OCI-LY1 (cell line): Measurements from ENCODE around the gene SLC35F3.

ENCODE experiments used
- H2AFZ ChIP-seq: fragments of 200-600 bp; sonication (generic), shearing (Covaris generic); 2 replicates; pipeline ENCODE4 v1.6.0; 2014; ENCODE audit warnings: antibody characterized with exemption, mild to moderate bottlenecking, low read length
- H3F3A ChIP-seq: fragments of 200-600 bp; sonication (generic), shearing (Covaris generic); 2 replicates; pipeline ENCODE4 v1.6.0; 2014; ENCODE audit warnings: mild to moderate bottlenecking, antibody characterized with exemption, low read length, moderate library complexity; ENCODE audit not compliant: insufficient read depth
- H3K27ac ChIP-seq: fragments of 200-600 bp; sonication (generic); 2 replicates; pipeline ENCODE4 v1.5.1; 2014; ENCODE audit warnings: low read length, mixed run types, mild to moderate bottlenecking, low read depth; ENCODE audit not compliant: poor library complexity, severe bottlenecking
- H3K27me3 ChIP-seq: fragments of 200-600 bp; sonication (generic); 2 replicates; pipeline ENCODE4 v1.6.0; 2014; ENCODE audit warnings: antibody characterized with exemption, mild to moderate bottlenecking, low read length, moderate library complexity; ENCODE audit not compliant: insufficient read depth
- H3K36me3 ChIP-seq: fragments of 200-600 bp; sonication (generic); 2 replicates; pipeline ENCODE4 v1.6.1; 2014; ENCODE audit warnings: mild to moderate bottlenecking, antibody characterized with exemption, low read length, moderate library complexity, mixed read lengths; ENCODE audit not compliant: insufficient read depth
- H3K4me1 ChIP-seq: fragments of 200-600 bp; sonication (generic); 2 replicates; pipeline ENCODE4 v1.5.1; 2014; ENCODE audit warnings: mild to moderate bottlenecking, low read length, moderate library complexity; ENCODE audit not compliant: insufficient read depth, severe bottlenecking
- H3K4me2 ChIP-seq: fragments of 200-600 bp; sonication (generic), shearing (Covaris generic); 2 replicates; pipeline ENCODE4 v1.6.1; 2014; ENCODE audit warnings: low read length
- H3K4me3 ChIP-seq: fragments of 200-600 bp; sonication (generic); 2 replicates; pipeline ENCODE4 v1.5.1; 2014; ENCODE audit warnings: low read length, low read depth, mild to moderate bottlenecking, mixed read lengths; ENCODE audit not compliant: poor library complexity, severe bottlenecking
- H3K79me2 ChIP-seq: fragments of 200-600 bp; shearing (Covaris generic); 2 replicates; pipeline ENCODE4 v1.6.1; 2016; ENCODE audit warnings: mixed run types, low read length, mixed read lengths; ENCODE audit not compliant: insufficient read depth
- H3K9ac ChIP-seq: fragments of 200-600 bp; sonication (generic), shearing (Covaris generic); 2 replicates; pipeline ENCODE4 v1.6.1; 2014; ENCODE audit warnings: mild to moderate bottlenecking, low read length, mixed read lengths
- H3K9me2 ChIP-seq: fragments of 200-600 bp; sonication (generic), shearing (Covaris generic); 2 replicates; pipeline ENCODE4 v1.6.1; 2014; ENCODE audit warnings: low read depth, mild to moderate bottlenecking, low read length, mixed read lengths
- H3K9me3 ChIP-seq: fragments of 200-600 bp; shearing (Covaris generic); 2 replicates; pipeline ENCODE4 v1.6.1; 2014; ENCODE audit warnings: low read length, mixed read lengths
- H4K20me1 ChIP-seq: fragments of 200-600 bp; sonication (generic), shearing (Covaris generic); 2 replicates; pipeline ENCODE4 v1.6.0; 2016; ENCODE audit warnings: mild to moderate bottlenecking, low read length; ENCODE audit not compliant: insufficient read depth
- EZH2 ChIP-seq: fragments of 200-600 bp; sonication (generic), shearing (Covaris generic); IDR thresholded peaks from 2 replicates; pipeline ENCODE4 v1.8.0; 2017; ENCODE audit warnings: borderline replicate concordance, mixed run types, mild to moderate bottlenecking, antibody characterized with exemption, low read length, moderate library complexity, mixed read lengths
- TF ChIP-seq, protein P1 (sequence below): fragments of 200-600 bp; sonication (generic), shearing (Covaris generic); IDR thresholded peaks from 2 replicates; pipeline ENCODE4 v1.5.1; 2017; ENCODE audit warnings: mild to moderate bottlenecking, antibody characterized with exemption, low read length, moderate library complexity, mixed read lengths

Gene SLC35F3

DNA sequence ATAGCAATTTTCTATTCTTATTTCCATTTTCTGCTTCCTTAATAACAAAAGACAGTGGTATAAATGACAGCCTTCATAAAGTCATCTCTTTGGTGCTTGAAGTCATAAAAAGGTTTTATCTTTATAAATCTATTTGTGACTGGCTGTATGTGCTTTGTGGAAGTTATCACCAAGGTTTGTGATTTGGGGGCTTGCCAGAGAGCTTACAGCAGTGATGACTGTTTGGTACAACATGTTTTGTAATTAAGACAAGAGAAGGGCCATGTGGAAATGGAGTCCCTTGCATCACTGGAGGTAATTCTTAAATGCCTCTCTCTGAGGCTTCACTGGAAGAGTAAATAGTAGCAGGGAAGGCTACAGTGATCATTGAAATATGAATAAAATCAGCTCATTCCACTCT is 2.7 kb downstream of the SLC35F3 start:
- H3K9me2 ChIP-seq: no peaks in the 10 kb centered on the region
- H2AFZ ChIP-seq: no peak overlapping the region
- no peak overlapping the region for H3K27ac ChIP-seq
- H3K4me3 ChIP-seq: no peak overlapping the region
- H3K9ac ChIP-seq: no peak overlapping the region
- H3F3A ChIP-seq: no peaks in the 10 kb centered on the region
- no peaks in the 10 kb centered on the region for H4K20me1 ChIP-seq
- no peak overlapping the region for H3K4me2 ChIP-seq
- no peaks in the 10 kb centered on the region for H3K36me3 ChIP-seq
- H3K9me3 ChIP-seq: no peaks in the 10 kb centered on the region
- TF ChIP-seq, protein P1, sequence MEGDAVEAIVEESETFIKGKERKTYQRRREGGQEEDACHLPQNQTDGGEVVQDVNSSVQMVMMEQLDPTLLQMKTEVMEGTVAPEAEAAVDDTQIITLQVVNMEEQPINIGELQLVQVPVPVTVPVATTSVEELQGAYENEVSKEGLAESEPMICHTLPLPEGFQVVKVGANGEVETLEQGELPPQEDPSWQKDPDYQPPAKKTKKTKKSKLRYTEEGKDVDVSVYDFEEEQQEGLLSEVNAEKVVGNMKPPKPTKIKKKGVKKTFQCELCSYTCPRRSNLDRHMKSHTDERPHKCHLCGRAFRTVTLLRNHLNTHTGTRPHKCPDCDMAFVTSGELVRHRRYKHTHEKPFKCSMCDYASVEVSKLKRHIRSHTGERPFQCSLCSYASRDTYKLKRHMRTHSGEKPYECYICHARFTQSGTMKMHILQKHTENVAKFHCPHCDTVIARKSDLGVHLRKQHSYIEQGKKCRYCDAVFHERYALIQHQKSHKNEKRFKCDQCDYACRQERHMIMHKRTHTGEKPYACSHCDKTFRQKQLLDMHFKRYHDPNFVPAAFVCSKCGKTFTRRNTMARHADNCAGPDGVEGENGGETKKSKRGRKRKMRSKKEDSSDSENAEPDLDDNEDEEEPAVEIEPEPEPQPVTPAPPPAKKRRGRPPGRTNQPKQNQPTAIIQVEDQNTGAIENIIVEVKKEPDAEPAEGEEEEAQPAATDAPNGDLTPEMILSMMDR: no peak
- no peak for TF ChIP-seq EZH2
- no peaks in the 10 kb centered on the region for H3K27me3 ChIP-seq
- H3K79me2 ChIP-seq: no peaks in the 10 kb centered on the region
- H3K4me1 ChIP-seq: no peaks in the 10 kb centered on the region

DNA sequence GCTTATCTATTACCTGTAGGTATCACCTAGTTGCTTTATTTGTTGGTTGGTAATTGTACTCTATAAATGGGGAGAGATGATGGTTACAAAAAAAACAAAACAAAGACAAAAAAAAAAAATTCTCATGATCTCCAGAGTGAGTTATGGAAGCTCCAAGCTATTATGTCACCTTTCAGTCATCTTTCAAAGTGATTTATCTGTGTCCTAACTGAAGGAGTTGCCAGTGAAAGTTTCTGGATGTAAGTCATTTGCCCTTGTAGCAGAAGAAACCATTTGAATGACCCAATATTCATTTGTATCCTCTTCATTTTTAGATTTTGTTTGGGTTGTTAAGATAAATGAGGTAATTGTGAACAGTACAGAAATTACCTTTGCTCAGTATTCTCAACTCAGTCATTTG is 3.6 kb downstream of the SLC35F3 start:
- Histone ChIP-seq H3K4me3 (no peak overlapping the region), H3K4me2 (no peak overlapping the region), H3K36me3 (no peaks in the 10 kb centered on the region), H3K9ac (no peak overlapping the region), H3K27me3 (no peaks in the 10 kb centered on the region), H3K9me2 (no peaks in the 10 kb centered on the region), H3K27ac (no peak overlapping the region), H3K79me2 (no peaks in the 10 kb centered on the region), H4K20me1 (no peaks in the 10 kb centered on the region), H3K4me1 (no peaks in the 10 kb centered on the region), H3K9me3 (no peaks in the 10 kb centered on the region), H2AFZ (no peak overlapping the region), H3F3A (no peaks in the 10 kb centered on the region)
- TF ChIP-seq, protein P1: no peak
- no peak for TF ChIP-seq EZH2

DNA sequence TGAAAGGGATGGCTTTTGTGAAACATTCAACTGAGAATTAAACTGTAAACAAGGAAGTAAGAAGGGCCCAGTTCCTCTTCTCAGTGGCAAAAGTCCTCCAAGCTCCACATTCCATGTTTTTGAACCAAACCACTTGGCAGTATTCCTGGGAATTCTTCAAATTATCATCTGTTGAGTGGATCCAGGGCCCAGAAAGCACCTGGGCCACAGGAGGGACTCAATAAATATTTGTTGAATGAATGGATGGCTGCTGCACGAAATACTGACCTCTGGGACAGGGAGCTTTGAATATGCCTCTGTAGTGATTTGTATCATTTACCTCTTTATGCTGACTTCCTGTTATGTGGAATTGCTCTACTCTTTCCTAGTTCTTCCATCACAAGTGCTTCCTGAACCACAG is 4.7 kb downstream of the SLC35F3 start:
- no peak overlapping the region for H3K9ac ChIP-seq
- no peaks in the 10 kb centered on the region for H3K9me2 ChIP-seq
- H3K27me3 ChIP-seq: no peaks in the 10 kb centered on the region
- no peaks in the 10 kb centered on the region for H3K36me3 ChIP-seq
- no peaks in the 10 kb centered on the region for H4K20me1 ChIP-seq
- no peaks in the 10 kb centered on the region for H3K4me1 ChIP-seq
- H3K4me3 ChIP-seq: no peak overlapping the region
- H3K4me2 ChIP-seq: no peak overlapping the region
- no peaks in the 10 kb centered on the region for H3K79me2 ChIP-seq
- no peak overlapping the region for H2AFZ ChIP-seq
- no peaks in the 10 kb centered on the region for H3K9me3 ChIP-seq
- H3K27ac ChIP-seq: no peak overlapping the region
- H3F3A ChIP-seq: no peaks in the 10 kb centered on the region
- TF ChIP-seq, protein P1: no peak
- TF ChIP-seq EZH2: no peak
